NCI-H2107 treated with DMSO at 0.1 percent for 48 hours (cell line): ENCODE measurements around the gene MYO5B.
A peak's percentile ranks its signal among the peaks of the same experiment; 100 is the strongest.

ENCODE experiments used
- DNase-seq: peaks from one replicate; lab custom pipeline; 2025; ENCODE audit not compliant: unreplicated experiment; lab: John Stamatoyannopoulos, UW

MYO5B gene

DNA sequence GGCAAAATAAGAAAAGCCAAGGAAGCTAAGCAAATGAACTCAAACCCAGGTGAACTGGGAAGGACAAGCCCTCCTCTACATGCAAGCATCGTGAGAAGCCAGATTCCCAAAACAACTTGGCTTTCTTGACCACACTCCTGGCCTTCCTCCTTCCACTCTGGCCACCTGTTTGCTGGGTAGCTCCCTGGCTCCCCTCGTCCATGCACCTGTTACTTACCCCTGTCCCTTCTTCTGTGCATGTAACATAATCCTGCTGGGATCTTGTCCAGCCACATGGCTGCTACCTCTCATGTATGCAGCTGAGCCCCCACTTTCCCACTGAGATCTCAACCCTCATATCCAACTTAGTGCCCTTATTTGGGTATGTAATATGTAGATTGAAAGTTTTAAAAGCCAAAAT is 121.6 kb downstream of the MYO5B start:
- no peak for DNase-seq

DNA sequence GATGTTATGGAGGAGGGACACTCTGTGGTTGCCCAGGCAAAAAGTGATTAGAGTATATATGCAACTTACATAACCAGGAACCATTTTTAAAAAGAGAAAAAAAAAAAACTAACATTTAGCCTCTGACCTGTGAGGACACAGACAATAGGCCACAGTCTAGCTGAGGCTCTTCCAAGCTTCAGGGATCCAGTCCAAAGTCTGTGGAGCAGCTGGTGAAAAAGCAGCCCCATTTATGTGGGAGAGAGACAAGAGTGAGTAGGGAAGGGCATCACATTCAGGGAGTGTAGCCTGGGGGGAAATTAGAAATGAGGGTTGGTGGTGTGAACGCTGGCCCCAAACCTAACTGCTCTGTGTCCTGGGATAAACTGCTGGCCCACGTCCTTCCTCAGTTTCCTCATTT is 122.8 kb downstream of the MYO5B start:
- DNase-seq = no peak

- DNase-seq = no peak
Measured at GRCh38 chr18:50071397-50071796, 123.5 kb downstream of the MYO5B start.

GRCh38 chr18:50069422-50069821 is 125.5 kb downstream of the MYO5B start:
- no peak for DNase-seq

- no peak for DNase-seq
Measured at GRCh38 chr18:50065527-50065926, 129.4 kb downstream of the MYO5B start.

- no peak for DNase-seq
Measured at GRCh38 chr18:50065039-50065438, 129.9 kb downstream of the MYO5B start.

- DNase-seq = peak; percentile 42
Measured at GRCh38 chr18:50061876-50062517, 132.9 kb downstream of the MYO5B start.

DNA sequence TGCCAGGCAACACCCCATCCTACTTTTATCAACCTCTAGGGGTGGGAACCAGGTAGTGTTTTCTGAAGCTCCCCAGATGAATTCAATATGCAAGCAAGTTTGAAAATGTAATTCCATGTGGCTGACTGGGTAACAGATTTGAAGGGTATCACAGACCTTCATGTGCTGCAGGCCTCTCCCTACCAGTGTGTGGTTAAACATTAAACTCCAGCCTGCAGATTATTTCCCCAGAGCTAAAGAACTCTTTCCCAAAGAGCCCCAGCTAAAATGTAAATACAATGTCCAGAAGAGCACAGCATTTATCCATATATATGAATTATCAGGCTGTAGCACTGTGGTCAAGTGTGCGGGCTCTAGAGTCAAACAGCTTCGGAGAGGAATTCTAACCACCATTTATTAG is 134.1 kb downstream of the MYO5B start:
- DNase-seq = no peak

- no peak for DNase-seq
Measured at GRCh38 chr18:50058731-50059130, 136.2 kb downstream of the MYO5B start.

DNA sequence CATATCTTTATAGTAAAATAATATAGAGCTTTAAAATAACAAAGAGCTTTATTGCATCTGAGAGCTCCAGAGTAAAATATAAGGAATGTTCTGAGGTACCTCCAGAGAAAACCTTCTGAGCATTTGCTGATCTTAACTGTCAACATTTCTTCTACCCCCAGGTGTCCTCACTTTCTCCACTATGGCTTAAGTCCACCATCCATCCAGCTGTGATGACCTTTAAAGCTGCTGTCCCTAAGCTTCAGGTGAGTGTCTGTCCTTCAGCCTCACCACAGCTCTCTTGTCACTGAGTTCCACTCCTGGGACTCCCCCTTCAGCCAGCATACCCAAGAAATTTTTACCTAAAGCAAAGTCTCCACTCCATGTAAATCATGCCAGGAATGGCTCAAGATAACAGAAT is 137.9 kb downstream of the MYO5B start:
- no peak for DNase-seq

- DNase-seq = no peak
Measured at GRCh38 chr18:50056185-50056584, 138.8 kb downstream of the MYO5B start.

DNA sequence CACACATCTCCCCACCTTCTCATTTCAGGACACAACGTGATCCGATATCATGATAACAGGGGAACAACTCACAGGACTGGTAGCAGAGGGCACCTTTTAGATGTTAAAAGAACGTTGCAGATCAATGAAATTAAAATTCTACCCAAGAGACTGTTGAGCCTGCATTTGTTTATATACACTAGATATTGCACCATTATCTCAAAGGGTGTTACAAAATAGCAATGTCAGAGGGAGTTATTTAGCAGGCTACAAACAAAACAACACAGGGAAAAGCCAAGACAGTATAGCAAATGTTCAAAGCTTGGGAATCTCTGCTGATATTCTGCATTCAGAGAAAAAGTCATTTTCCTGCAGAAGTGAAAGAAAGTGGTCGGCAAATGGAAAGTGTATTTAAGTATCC is 139.5 kb downstream of the MYO5B start:
- DNase-seq = no peak

GRCh38 chr18:50053111-50053510 is 141.8 kb downstream of the MYO5B start:
- no peak for DNase-seq

DNA sequence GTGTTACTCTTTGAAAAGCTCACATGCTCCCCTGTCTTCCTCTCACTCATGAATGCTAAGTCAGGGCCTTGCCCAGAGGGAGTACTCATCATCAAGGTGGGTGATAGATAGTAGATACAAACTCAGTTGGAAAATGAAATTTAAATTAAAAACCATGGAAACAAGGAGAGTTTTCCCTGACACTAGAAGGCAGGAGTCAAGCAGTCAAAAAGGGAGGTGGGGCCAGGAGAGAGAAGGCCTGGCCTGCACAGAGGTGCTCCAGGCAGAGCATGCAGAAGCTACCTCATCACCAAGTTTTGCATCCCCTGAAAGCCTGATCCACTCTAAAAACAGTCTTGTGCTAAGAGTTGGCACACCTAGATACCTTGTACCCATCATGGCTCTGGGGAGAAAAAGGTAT is 143.7 kb downstream of the MYO5B start:
- DNase-seq = no peak

DNA sequence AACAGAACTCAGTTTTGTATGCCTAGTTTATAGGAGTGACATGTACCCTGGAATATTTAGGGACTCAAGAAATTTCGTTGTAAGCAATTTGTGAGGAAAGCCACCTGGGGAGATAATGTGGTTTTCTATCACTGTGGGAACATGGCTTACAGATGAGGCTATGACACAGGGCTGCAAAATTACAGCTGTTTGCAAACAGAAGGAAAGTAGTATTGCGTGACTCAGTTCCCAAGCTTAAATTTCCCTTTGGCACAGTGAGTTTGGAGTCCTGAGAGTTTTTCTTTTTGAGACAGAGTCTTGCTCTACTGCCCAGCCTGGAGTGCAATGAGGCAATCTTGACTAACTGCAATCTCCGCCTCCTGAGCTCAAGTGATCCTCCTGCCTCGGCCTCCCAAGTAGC is 149.8 kb downstream of the MYO5B start:
- no peak for DNase-seq

DNA sequence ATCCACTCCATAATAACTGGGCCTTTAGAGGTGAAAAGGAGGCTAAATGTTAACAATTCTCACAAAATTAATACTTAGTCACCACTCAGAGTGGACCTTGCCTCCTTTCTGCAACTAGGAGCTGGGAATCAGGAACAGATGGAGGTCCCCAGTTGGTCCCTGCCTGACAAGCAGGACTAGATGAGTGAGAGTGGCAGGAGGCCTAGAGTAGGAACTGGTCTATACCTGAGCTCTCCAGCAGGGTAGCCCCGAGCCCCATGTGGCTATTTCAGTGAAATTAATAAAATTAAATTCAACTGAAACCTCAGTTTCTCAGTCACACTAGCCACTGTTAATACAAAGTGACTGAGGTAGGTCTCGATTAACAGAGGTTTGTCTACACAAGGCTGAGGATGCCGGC is 150.5 kb downstream of the MYO5B start:
- no peak for DNase-seq

- DNase-seq = peak; percentile 31
Measured at GRCh38 chr18:50042611-50043010, 152.3 kb downstream of the MYO5B start.

- DNase-seq = no peak
Measured at GRCh38 chr18:50039746-50040145, 155.2 kb downstream of the MYO5B start.

- no peak for DNase-seq
Measured at GRCh38 chr18:50038448-50038847, 156.5 kb downstream of the MYO5B start.

GRCh38 chr18:50034029-50034428 is 160.9 kb downstream of the MYO5B start:
- no peak for DNase-seq

DNA sequence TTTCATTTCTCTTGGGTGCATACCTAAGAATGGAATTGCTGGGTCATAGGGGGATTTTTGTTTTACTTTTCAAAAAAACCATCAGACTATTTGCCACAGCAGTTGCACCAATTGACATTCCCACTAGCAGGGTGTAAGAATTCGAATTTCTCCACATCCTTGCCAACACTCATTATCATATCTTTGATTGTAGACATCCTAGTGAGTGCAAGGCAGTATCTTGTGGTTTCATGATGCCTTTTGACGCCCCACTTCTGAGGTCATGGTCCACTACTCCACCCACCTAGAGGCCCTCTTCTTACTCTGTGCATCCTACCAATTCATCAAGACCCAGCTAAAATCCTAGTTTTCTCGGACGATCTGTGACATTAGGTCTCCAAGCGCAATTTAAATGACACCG is 161.9 kb downstream of the MYO5B start:
- no peak for DNase-seq

DNA sequence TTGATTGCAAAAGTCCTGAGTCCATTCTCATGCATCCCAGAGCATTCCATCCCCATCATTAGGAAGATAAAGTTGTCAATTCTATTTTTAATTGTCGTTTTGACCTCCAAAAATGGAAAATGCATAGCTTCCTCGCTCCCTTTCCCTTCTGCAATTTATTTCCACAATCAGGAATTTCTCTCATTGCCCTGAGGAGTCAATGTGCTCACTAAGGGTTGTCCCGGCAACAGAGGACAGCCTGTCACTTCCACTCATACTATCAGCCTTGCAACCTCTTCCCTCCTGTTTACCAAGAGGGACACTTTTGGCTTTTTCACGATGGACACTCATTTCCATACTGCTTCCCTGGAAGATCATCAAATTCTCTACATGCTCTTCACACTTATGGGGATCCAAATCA is 164.8 kb downstream of the MYO5B start:
- no peak for DNase-seq

DNA sequence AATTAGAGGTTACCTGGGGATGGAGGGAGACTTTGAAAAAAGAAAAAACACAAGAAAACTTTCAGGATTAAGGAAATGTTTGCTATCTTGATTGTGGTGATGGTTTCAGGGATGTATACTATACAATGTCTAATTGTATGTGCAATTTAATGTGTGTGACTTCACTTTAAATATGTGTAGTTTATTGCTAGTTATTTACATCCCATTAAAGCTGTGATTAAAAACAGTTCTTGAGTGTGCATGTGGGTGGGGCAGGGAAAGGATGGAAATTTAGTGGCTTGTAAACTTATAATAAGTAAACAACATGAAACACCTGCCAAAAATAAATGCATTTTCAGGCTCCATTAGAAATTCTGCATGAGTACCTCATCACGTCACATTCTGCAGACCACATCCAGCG is 167.0 kb downstream of the MYO5B start:
- DNase-seq = no peak

- no peak for DNase-seq
Measured at GRCh38 chr18:50024466-50024865, 170.5 kb downstream of the MYO5B start.
